SU-DHL-6 (cell line): ENCODE results near the gene PAF1.
"Not testable (repeated sequence)": the region's sequence is repeated elsewhere in the genome, so short reads cannot be mapped to it uniquely, and the experiment has no call there.

Experiments used
- EZH2phosphoT487 ChIP-seq: fragments of 200-600 bp; sonication (generic), shearing (Covaris generic); conservative IDR thresholded peaks from 2 replicates; pipeline ENCODE4 v1.6.1; 2018; ENCODE audit warnings: mild to moderate bottlenecking, antibody characterized with exemption, low read length, moderate library complexity, mixed read lengths
- TF ChIP-seq, protein P1 (sequence below): fragments of 200-600 bp; sonication (generic); IDR thresholded peaks from one replicate; pipeline ENCODE4 v1.5.1; 2017; ENCODE audit warnings: antibody characterized with exemption, mild to moderate bottlenecking, low read length, moderate library complexity; ENCODE audit not compliant: insufficient read depth, poor library complexity, severe bottlenecking

DNA sequence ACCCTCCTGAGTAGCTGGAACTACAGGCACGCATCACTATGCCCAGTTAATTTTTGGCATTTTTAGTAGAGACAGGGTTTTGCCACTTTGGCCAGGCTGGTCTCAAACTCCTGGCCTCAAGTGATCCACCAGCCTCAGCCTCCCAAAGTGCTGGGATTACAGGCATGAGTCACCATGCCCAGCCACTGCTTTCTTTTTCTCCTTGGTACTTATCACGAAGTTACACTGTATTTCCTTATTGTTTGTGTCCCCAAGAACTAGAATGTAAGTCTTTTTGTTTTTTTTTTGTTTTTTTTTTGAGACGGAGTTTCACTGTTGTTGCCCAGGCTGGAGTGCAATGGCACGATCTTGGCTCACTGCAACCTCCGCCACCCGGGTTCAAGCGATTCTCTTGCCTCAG, 50.8 kb downstream of the PAF1 start:
- TF ChIP-seq, protein P1, sequence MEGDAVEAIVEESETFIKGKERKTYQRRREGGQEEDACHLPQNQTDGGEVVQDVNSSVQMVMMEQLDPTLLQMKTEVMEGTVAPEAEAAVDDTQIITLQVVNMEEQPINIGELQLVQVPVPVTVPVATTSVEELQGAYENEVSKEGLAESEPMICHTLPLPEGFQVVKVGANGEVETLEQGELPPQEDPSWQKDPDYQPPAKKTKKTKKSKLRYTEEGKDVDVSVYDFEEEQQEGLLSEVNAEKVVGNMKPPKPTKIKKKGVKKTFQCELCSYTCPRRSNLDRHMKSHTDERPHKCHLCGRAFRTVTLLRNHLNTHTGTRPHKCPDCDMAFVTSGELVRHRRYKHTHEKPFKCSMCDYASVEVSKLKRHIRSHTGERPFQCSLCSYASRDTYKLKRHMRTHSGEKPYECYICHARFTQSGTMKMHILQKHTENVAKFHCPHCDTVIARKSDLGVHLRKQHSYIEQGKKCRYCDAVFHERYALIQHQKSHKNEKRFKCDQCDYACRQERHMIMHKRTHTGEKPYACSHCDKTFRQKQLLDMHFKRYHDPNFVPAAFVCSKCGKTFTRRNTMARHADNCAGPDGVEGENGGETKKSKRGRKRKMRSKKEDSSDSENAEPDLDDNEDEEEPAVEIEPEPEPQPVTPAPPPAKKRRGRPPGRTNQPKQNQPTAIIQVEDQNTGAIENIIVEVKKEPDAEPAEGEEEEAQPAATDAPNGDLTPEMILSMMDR: not testable (repeated sequence)
- TF ChIP-seq EZH2phosphoT487: not testable (repeated sequence)
